HepG2 (cell line): ENCODE measurements around the gene BBS4. TPM values are rescaled to one million over a fixed set of nuclear protein-coding genes. Genes with fewer than 3 reads are reported as not detected.
"Not testable (repeated sequence)": the region's sequence is repeated elsewhere in the genome, so short reads cannot be mapped to it uniquely, and the experiment has no call there.

Experiments
- ATAC-seq: fragments of 200-7000 bp; cut with Tn5 transposase; 3 replicates; pipeline ENCODE4 v1.9.1; 2020; ENCODE audit warnings: mild to moderate bottlenecking, moderate library complexity
- BruUV-seq: library from RNA; stranded (reverse); fragments of 400-500 nt; replicated peaks from 2 replicates; lab custom pipeline; 2021; lab: Mats Ljungman, UMichigan
- CTCF ChIA-PET: fragments of 300-600 bp; formaldehyde crosslinking; extraction: SDS; loops from one replicate; lab custom pipeline; 2021; ENCODE audit warnings: low total read pairs, inconsistent platforms, low intra/inter-chr PET ratio; lab: Yijun Ruan, JAX
- POLR2A ChIA-PET: fragments of 350-600 bp; sonication (Branson Sonifier 250); formaldehyde crosslinking; loops from one replicate; lab custom pipeline; 2020; ENCODE audit warnings: antibody characterized with exemption, inconsistent platforms; lab: Yijun Ruan, JAX
- DNase-seq: peaks from one replicate; pipeline ENCODE4 v3.0.0-alpha.2; 2015; ENCODE audit warnings: low spot score
- FAIRE-seq: peaks from 3 replicates; lab custom pipeline; 2011; peaks lifted over from hg19 to GRCh38; lab: Jason Lieb, UNC
- H2AFZ ChIP-seq: one replicate; pipeline ENCODE4 v1.6.1; 2011; ENCODE audit warnings: low read length, inconsistent platforms
- H3K27ac ChIP-seq: fragments of 300-600 bp; 3 replicates; pipeline ENCODE4 v1.8.0; 2011; ENCODE audit warnings: mixed run types, mild to moderate bottlenecking, mixed read lengths, low read length, inconsistent platforms; ENCODE audit not compliant: insufficient read depth; ENCODE audit errors: extremely low read length
- H3K27me3 ChIP-seq, 2 experiments: fragments of 200-600 bp in 1 of 2; 2 replicates in 1 of 2; 3 replicates in 1 of 2; pipeline versions ENCODE4 v1.6.0 to v1.8.0; 2011; ENCODE audit warnings: low read length in 2 of 2, mild to moderate bottlenecking in 2 of 2, moderate library complexity in 2 of 2, inconsistent platforms in 1 of 2; ENCODE audit not compliant: insufficient read depth in 2 of 2, control insufficient read depth in 1 of 2
- H3K36me3 ChIP-seq, 2 experiments: fragments of 200-600 bp in 1 of 2; replicated peaks in 1 of 2; 2 replicates in 1 of 2; 3 replicates in 1 of 2; pipeline versions ENCODE4 v1.5.1 to v1.8.0; 2011; ENCODE audit warnings: low read length in 2 of 2, inconsistent platforms in 1 of 2; ENCODE audit not compliant: insufficient read depth in 2 of 2, control insufficient read depth in 1 of 2
- H3K4me1 ChIP-seq: 2 replicates; pipeline ENCODE4 v1.5.1; 2012; ENCODE audit warnings: low read length, inconsistent platforms; ENCODE audit not compliant: insufficient read depth
- H3K4me2 ChIP-seq: 2 replicates; pipeline ENCODE4 v1.6.0; 2011; ENCODE audit warnings: low read depth, low read length, inconsistent platforms
- H3K4me3 ChIP-seq, 3 experiments: fragments of 200-600 bp in 1 of 3; sonication (generic), shearing (Covaris generic) in 1 of 3; replicated peaks in 1 of 3; 2 replicates each; pipeline ENCODE4 v1.5.1; 2011 to 2016; ENCODE audit warnings: low read length in 3 of 3, inconsistent platforms in 2 of 3, low read depth in 2 of 3, mild to moderate bottlenecking in 2 of 3, control low read depth in 1 of 3, mixed read lengths in 1 of 3; ENCODE audit not compliant: insufficient read depth in 1 of 3
- H3K79me2 ChIP-seq: one replicate; pipeline ENCODE4 v1.6.1; 2011; ENCODE audit warnings: low read length, inconsistent platforms; ENCODE audit not compliant: insufficient read depth
- H3K9ac ChIP-seq: 2 replicates; pipeline ENCODE4 v1.6.0; 2011; ENCODE audit warnings: mild to moderate bottlenecking, low read depth, low read length, inconsistent platforms; ENCODE audit not compliant: insufficient read depth
- H3K9me3 ChIP-seq: 2 replicates; pipeline ENCODE4 v1.5.1; 2012; ENCODE audit warnings: mild to moderate bottlenecking, low read length
- H4K20me1 ChIP-seq: 2 replicates; pipeline ENCODE4 v1.6.0; 2011; ENCODE audit warnings: inconsistent platforms, mild to moderate bottlenecking, low read length, moderate library complexity; ENCODE audit not compliant: insufficient read depth
- ARID5B ChIP-seq: IDR thresholded peaks from 2 replicates; pipeline ENCODE4 v1.4.0; 2020; ENCODE audit warnings: mild to moderate bottlenecking, missing genetic modification reagents
- GATAD1 ChIP-seq: IDR thresholded peaks from 2 replicates; pipeline ENCODE4 v1.6.1; 2016; ENCODE audit warnings: missing genetic modification reagents, missing compliant biosample characterization
- NRL ChIP-seq: sonication (generic); formaldehyde crosslinking; IDR thresholded peaks from 2 replicates; pipeline ENCODE4 v1.5.0; 2020; ENCODE audit warnings: missing genetic modification reagents, mild to moderate bottlenecking, moderate library complexity, borderline replicate concordance
- RAD21 ChIP-seq: fragments of 450-650 bp; formaldehyde crosslinking; IDR thresholded peaks from 2 replicates; pipeline ENCODE4 v1.5.0; 2020; ENCODE audit warnings: mild to moderate bottlenecking
- SMC3 ChIP-seq: IDR thresholded peaks from 2 replicates; pipeline ENCODE4 v1.6.1; 2011; ENCODE audit warnings: low read length, improper control_type of control experiment
- TFAP4 ChIP-seq: sonication (generic); IDR thresholded peaks from 2 replicates; pipeline ENCODE4 v1.6.1; 2016; ENCODE audit warnings: low read depth, borderline replicate concordance
- ZNF230 ChIP-seq: sonication (generic); formaldehyde crosslinking; IDR thresholded peaks from 2 replicates; pipeline ENCODE4 v1.4.0; 2020; ENCODE audit warnings: mild to moderate bottlenecking, missing genetic modification reagents
- ZNF318 ChIP-seq: sonication (generic); formaldehyde crosslinking; IDR thresholded peaks from 2 replicates; pipeline ENCODE4 v1.4.0; 2020; ENCODE audit warnings: mild to moderate bottlenecking, missing genetic modification reagents
- whole genome bisulfite sequencing: methylation state at CpG from one replicate; pipeline ENCODE4 v1.1.6; 2017; ENCODE audit warnings: low lambda C conversion rate; 5-methylcytosine and 5-hydroxymethylcytosine counted together
- in situ Hi-C: cut with HindIII; loops from 2 replicates; pipeline ENCODE4 v1.10.0; 2017; ENCODE audit warnings: low pct_unique_long_range_greater_than_20kb; ENCODE audit not compliant: extremely low pct_ligation_motif_present
- intact Hi-C: fragments of 100-400 bp; cut with micrococcal nuclease; formaldehyde crosslinking; loops from one replicate; pipeline ENCODE4 v1.10.0; 2022; ENCODE audit not compliant: unreplicated experiment
- polyA plus RNA-seq, 8 experiments: library from polyadenylated mRNA; depleted of rRNA in 3 of 8; stranded (reverse) in 7 of 8; unstranded in 1 of 8; fragments of >200 nt; fragmentation: Illumina TruSeq in 4 of 8; extraction: Trizol in 4 of 8; gene quantifications; 2 replicates each; pipeline versions ENCODE4 v1.2.1 to v1.2.3, GENCODE V29; 2011 to 2016; ENCODE audit warnings: low read depth in 4 of 8, missing spikeins in 1 of 8, mixed read lengths in 1 of 8; ENCODE audit not compliant: insufficient read depth in 1 of 8
- total RNA-seq, 5 experiments: library from RNA; depleted of rRNA; stranded (reverse); fragments of >200 nt; fragmentation: Illumina TruSeq; extraction: Trizol; gene quantifications; 2 replicates each; pipeline ENCODE4 v1.2.3, GENCODE V29; 2016; ENCODE audit warnings: low read depth in 1 of 5

BBS4 gene
- total and polyA plus RNA-seq, 2 of the 13 experiments (the other 11 are each of a cell fraction or from before 2014, with no cell fraction given), result 16.0 to 21.3 TPM

GRCh38 chr15:72670656-72671352, 15.2 kb upstream of the BBS4 start:
- H3K9ac ChIP-seq, H3K27ac ChIP-seq, in situ Hi-C loops, H3K4me1 ChIP-seq, H4K20me1 ChIP-seq, H3K36me3 ChIP-seq, H2AFZ ChIP-seq, H3K9me3 ChIP-seq, H3K27me3 ChIP-seq, H3K79me2 ChIP-seq, BruUV-seq, intact Hi-C loops: not testable (repeated sequence)
- Histone ChIP-seq H3K4me3 (peak overlapping the region; percentile 42 to 72 (median 47); a peak in 5 of 6 replicates), H3K4me2 (peak overlapping the region; percentile 91)
- ATAC-seq (peak; percentile 99), DNase-seq (peak; percentile 74), FAIRE-seq (peak; percentile 90)
- CTCF ChIA-PET, result interaction anchor here (1.6 kb wide), 1 partner anchor 71 kb away, joined by 8 read pairs; no protein-coding TSS in a partner anchor
- 0% methylated on average over 4 of the region's 8 CpGs for WGBS
- POLR2A ChIA-PET, result interaction anchor here (0.8 kb wide), 1 partner anchor 15 kb away, joined by 4 read pairs; the partner anchor contains the start of genes BBS4 and HIGD2B
- TF ChIP-seq SMC3, result 0 out of 2 replicates have a peak, but pooled peaks have one; percentile 8
- TF ChIP-seq GATAD1 (CRISPR knock-in tag), result peak; percentile 21; the same call in 1 of the 2 replicates
- 0 out of 2 replicates have a peak, but pooled peaks have one; percentile 20 for TF ChIP-seq NRL
- TF ChIP-seq ARID5B (CRISPR knock-in tag), result 0 out of 2 replicates have a peak, but pooled peaks have one; percentile 20
- 0 out of 2 replicates have a peak, but pooled peaks have one; percentile 32 for TF ChIP-seq TFAP4
- peak; percentile 70 for TF ChIP-seq RAD21 (CRISPR knock-in tag)
- TF ChIP-seq ZNF318, result 0 out of 2 replicates have a peak, but pooled peaks have one; percentile 34
- 0 out of 2 replicates have a peak, but pooled peaks have one; percentile 33 for TF ChIP-seq ZNF230 (CRISPR knock-in tag)
